ENCODE data around the gene RBM15. TPM values are rescaled to one million over a fixed set of nuclear protein-coding genes. Genes with fewer than 3 reads are reported as not detected.

The RBM15 gene
- polyA plus RNA-seq, 1 donor from 2014 or later = 16.9 TPM

GRCh38 chr1:110337704-110338308, 1.4 kb upstream of the RBM15 start:
- Mint-ChIP-seq H3K27ac (no peak overlapping the region), H3K4me3 (no peak overlapping the region), H3K27me3 (no peaks in the 10 kb centered on the region)

DNA sequence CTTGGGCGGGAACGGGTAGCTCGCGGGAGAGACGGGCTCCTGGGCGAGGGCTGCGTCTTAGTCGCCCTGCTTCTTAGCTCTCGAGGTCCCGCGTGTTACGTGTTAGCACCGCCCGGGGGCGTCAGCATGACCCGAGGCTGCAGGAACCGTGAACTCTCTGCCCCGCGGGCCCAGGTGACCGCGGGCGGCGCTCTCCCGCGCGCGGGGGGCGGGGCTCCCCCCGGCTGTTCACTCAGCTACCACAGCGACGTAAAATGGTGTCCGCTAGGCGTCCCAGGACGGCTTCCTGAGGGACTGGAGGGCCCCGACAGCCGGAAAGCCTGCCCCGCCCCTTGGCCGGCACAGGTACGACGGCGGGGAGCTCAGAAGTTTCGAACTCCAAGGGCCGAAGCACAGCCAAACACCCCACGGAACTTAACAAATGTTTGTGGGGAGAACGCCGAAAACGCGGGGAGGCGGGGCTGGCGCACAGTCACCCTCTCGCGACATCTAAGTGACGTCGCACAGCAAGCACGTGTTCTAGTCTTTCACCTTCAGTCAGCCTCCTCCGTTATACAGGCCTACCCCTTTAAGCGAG, 780 bp upstream of the RBM15 start:
- no peak overlapping the region for H3K4me3 Mint-ChIP-seq
- no peaks in the 10 kb centered on the region for H3K9me3 Mint-ChIP-seq
- H3K27me3 Mint-ChIP-seq = no peaks in the 10 kb centered on the region
- no peak overlapping the region for H3K27ac Mint-ChIP-seq
- H3K4me1 Mint-ChIP-seq = peaks cover 5 to 40% (median 37%) of the 10 kb centered on the region in 3 donors
- peaks cover 8% of the 10 kb centered on the region for H3K36me3 Mint-ChIP-seq

More at GRCh38 chr1:110337704-110338308, 1.4 kb upstream of the RBM15 start:
- peaks cover 8% of the 10 kb centered on the region for H3K36me3 Mint-ChIP-seq
- H3K9me3 Mint-ChIP-seq = no peaks in the 10 kb centered on the region
- peaks cover 1 to 35% (median 31%) of the 10 kb centered on the region in 3 donors for H3K4me1 Mint-ChIP-seq

GRCh38 chr1:110339407-110340206, 430 bp downstream of the RBM15 start:
- peak overlapping the region in 2 of 3 donors; percentile 28 to 81 for H3K27ac Mint-ChIP-seq
- peaks cover 8% of the 10 kb centered on the region for H3K36me3 Mint-ChIP-seq
- H3K9me3 Mint-ChIP-seq = no peaks in the 10 kb centered on the region
- H3K4me3 Mint-ChIP-seq = no peak overlapping the region
- H3K27me3 Mint-ChIP-seq = no peaks in the 10 kb centered on the region
- peaks cover 13 to 50% (median 45%) of the 10 kb centered on the region in 3 donors for H3K4me1 Mint-ChIP-seq

DNA sequence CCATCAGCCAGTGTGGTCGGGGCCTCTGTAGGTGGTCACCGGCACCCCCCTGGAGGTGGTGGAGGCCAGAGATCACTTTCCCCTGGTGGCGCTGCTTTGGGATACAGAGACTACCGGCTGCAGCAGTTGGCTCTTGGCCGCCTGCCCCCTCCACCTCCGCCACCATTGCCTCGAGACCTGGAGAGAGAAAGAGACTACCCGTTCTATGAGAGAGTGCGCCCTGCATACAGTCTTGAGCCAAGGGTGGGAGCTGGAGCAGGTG, 961 bp downstream of the RBM15 start:
- Mint-ChIP-seq H3K9me3 (no peaks in the 10 kb centered on the region), H3K4me1 (peaks cover 15 to 52% (median 47%) of the 10 kb centered on the region in 3 donors), H3K4me3 (no peak overlapping the region), H3K36me3 (peaks cover 8% of the 10 kb centered on the region), H3K27me3 (no peaks in the 10 kb centered on the region), H3K27ac (peak overlapping the region in 2 of 3 donors; percentile 28 to 81)

- H3K4me3 Mint-ChIP-seq = peak overlapping the region in 2 of 4 donors; percentile 88 to 90
- H3K36me3 Mint-ChIP-seq = peaks cover 8% of the 10 kb centered on the region
- H3K4me1 Mint-ChIP-seq = peaks cover 22 to 58% (median 49%) of the 10 kb centered on the region in 3 donors
- no peaks in the 10 kb centered on the region for H3K9me3 Mint-ChIP-seq
- H3K27ac Mint-ChIP-seq = peak overlapping the region in 2 of 3 donors; percentile 73 to 81
- H3K27me3 Mint-ChIP-seq = no peaks in the 10 kb centered on the region
Observed at GRCh38 chr1:110341146-110341871, 2.1 kb downstream of the RBM15 start.

GRCh38 chr1:110341872-110342331, 2.7 kb downstream of the RBM15 start:
- no peaks in the 10 kb centered on the region for H3K27me3 Mint-ChIP-seq
- H3K4me3 Mint-ChIP-seq = peak overlapping the region in 3 of 4 donors; percentile 74 to 90 (median 88)
- H3K36me3 Mint-ChIP-seq = peaks cover 8% of the 10 kb centered on the region
- H3K4me1 Mint-ChIP-seq = peaks cover 28 to 62% (median 54%) of the 10 kb centered on the region in 3 donors
- no peaks in the 10 kb centered on the region for H3K9me3 Mint-ChIP-seq
- H3K27ac Mint-ChIP-seq = peak overlapping the region in 1 of 3 donors; percentile 75

- Mint-ChIP-seq H3K27me3 (no peaks in the 10 kb centered on the region), H3K9me3 (no peaks in the 10 kb centered on the region), H3K4me3 (peak overlapping the region; percentile 46 to 90 (median 67)), H3K36me3 (peaks cover 11% of the 10 kb centered on the region), H3K27ac (peak overlapping the region in 1 of 3 donors; percentile 41), H3K4me1 (peaks cover 42 to 69% (median 63%) of the 10 kb centered on the region in 3 donors)
Observed at GRCh38 chr1:110343249-110343648, 4.1 kb downstream of the RBM15 start.

DNA sequence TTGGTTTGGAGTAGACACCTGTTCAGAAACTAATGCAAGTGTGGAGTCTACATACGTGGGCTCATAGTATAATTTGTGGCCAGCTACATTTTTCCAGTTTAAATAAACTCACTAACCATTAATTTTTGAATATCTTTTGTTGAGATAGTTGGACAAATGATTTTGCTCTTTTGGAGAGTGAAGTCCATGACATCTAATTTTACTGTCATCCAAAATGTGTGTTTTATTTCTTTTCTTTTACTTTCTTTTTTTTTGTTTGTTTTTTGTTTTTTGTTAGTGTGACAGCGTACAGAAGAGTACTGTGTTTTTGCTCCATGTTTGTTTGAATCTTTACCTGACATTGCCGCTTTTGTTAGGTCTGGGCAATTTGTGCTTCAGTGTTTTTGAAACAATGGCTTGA, 5.0 kb downstream of the RBM15 start:
- Mint-ChIP-seq H3K36me3 (peaks cover 11% of the 10 kb centered on the region), H3K4me3 (peak overlapping the region; percentile 25 to 90 (median 58)), H3K27me3 (no peaks in the 10 kb centered on the region), H3K4me1 (peaks cover 51 to 75% (median 69%) of the 10 kb centered on the region in 3 donors), H3K9me3 (no peaks in the 10 kb centered on the region), H3K27ac (peak overlapping the region in 1 of 3 donors; percentile 67)

- Mint-ChIP-seq H3K4me1 (peaks cover 51 to 78% (median 77%) of the 10 kb centered on the region in 3 donors), H3K27ac (peak overlapping the region in 1 of 3 donors; percentile 7), H3K36me3 (peaks cover 7% of the 10 kb centered on the region), H3K27me3 (no peaks in the 10 kb centered on the region), H3K9me3 (no peaks in the 10 kb centered on the region), H3K4me3 (peak overlapping the region in 2 of 4 donors; percentile 4 to 83)
Observed at GRCh38 chr1:110345480-110345879, 6.3 kb downstream of the RBM15 start.

GRCh38 chr1:110346690-110347089, 7.5 kb downstream of the RBM15 start:
- no peaks in the 10 kb centered on the region for H3K9me3 Mint-ChIP-seq
- H3K27ac Mint-ChIP-seq = peak overlapping the region in 1 of 3 donors; percentile 65
- H3K4me3 Mint-ChIP-seq = peak overlapping the region; percentile 2 to 83 (median 61)
- no peaks in the 10 kb centered on the region for H3K27me3 Mint-ChIP-seq
- H3K36me3 Mint-ChIP-seq = peaks cover 6% of the 10 kb centered on the region
- H3K4me1 Mint-ChIP-seq = peaks cover 56 to 74% (median 70%) of the 10 kb centered on the region in 3 donors

- peak overlapping the region; percentile 2 to 83 (median 61) for H3K4me3 Mint-ChIP-seq
- H3K4me1 Mint-ChIP-seq = peaks cover 56 to 71% (median 65%) of the 10 kb centered on the region in 3 donors
- H3K27ac Mint-ChIP-seq = peak overlapping the region in 1 of 3 donors; percentile 18
- H3K36me3 Mint-ChIP-seq = peaks cover 4% of the 10 kb centered on the region
- H3K9me3 Mint-ChIP-seq = no peaks in the 10 kb centered on the region
- H3K27me3 Mint-ChIP-seq = no peaks in the 10 kb centered on the region
Observed at GRCh38 chr1:110347182-110347893, 8.2 kb downstream of the RBM15 start.

DNA sequence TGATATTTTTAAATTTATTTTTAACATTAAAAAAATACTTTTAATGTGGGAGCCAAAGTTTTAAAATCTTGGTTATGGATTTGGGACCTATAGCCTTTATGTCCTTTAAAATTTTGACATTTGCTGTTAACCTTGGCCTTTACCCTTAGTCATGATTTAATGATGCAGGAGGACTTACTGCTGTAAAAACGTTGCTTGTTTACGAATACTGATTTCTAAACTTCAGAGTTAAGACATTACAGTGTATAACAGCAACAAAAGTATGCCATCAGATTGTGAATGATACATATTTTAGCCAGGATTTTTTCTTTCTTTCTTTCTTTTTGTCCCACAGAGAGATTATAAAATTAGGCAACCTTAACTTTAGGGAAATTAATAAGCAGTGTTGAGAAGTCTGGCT, 8.9 kb downstream of the RBM15 start:
- Mint-ChIP-seq H3K27ac (peak overlapping the region in 1 of 3 donors; percentile 90), H3K4me1 (peaks cover 53 to 65% (median 59%) of the 10 kb centered on the region in 3 donors), H3K27me3 (no peaks in the 10 kb centered on the region), H3K4me3 (peak overlapping the region in 1 of 4 donors; percentile 51), H3K36me3 (peaks cover 4% of the 10 kb centered on the region), H3K9me3 (no peaks in the 10 kb centered on the region)

DNA sequence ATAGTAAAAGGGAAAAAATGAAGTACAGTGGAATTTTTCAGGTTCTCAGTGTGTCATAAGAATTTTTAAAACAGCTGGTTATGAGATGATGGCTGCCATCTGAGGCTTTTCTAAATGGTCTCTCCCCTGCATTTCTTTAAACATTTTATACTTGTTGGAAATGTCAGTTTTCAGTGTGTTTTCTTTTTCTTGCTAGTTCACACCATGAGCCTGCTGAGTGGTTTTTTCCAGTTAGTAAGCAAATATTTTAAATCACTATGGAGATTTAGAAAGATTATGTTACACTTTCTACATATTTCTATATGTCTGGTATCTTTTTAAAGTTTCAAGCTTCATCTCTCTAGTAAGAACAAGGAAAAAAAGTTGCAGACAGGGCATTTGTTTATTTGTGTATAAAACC, 9.6 kb downstream of the RBM15 start:
- peak overlapping the region in 2 of 4 donors; percentile 12 to 17 for H3K4me3 Mint-ChIP-seq
- no peaks in the 10 kb centered on the region for H3K9me3 Mint-ChIP-seq
- peaks cover 4% of the 10 kb centered on the region for H3K36me3 Mint-ChIP-seq
- H3K4me1 Mint-ChIP-seq = peaks cover 52 to 62% (median 53%) of the 10 kb centered on the region in 3 donors
- no peak overlapping the region for H3K27ac Mint-ChIP-seq
- no peaks in the 10 kb centered on the region for H3K27me3 Mint-ChIP-seq

GRCh38 chr1:110350360-110350759, 11.2 kb downstream of the RBM15 start:
- Mint-ChIP-seq H3K4me1 (peaks cover 49 to 55% (median 50%) of the 10 kb centered on the region in 3 donors), H3K36me3 (peaks cover 7% of the 10 kb centered on the region), H3K27me3 (no peaks in the 10 kb centered on the region), H3K4me3 (no peak overlapping the region), H3K9me3 (no peaks in the 10 kb centered on the region), H3K27ac (no peak overlapping the region)

Data from IgD-negative memory B cell (primary cell).